ENCODE results near the gene HYAL1. TPM values are rescaled to one million over a fixed set of nuclear protein-coding genes. Genes with fewer than 3 reads are reported as not detected.

The HYAL1 gene
- total RNA-seq, 2 donors from 2014 or later, result 9.0 to 15.2 TPM

GRCh38 chr3:50341537-50341936 is 38.2 kb upstream of the HYAL1 start:
- Histone ChIP-seq H3K36me3 (no peaks in the 10 kb centered on the region), H3K4me3 (peak overlapping the region; percentile 45), H3K27ac (peak overlapping the region; percentile 97), H3K9me3 (no peaks in the 10 kb centered on the region), H3K4me1 (peaks cover 3% of the 10 kb centered on the region), H3K27me3 (no peaks in the 10 kb centered on the region), H3K9ac (ENCODE audit: low read depth in 2 of 2, low read length in 2 of 2) (peak overlapping the region in 1 of 2 donors; percentile 61)
- intact Hi-C loops (cut with DNase I), result no loop called here
- no peak for TF ChIP-seq CTCF (IDR thresholded peaks at IDR 0.05)
- DNase-seq, result peak; percentile 24

- Histone ChIP-seq H3K27me3 (no peaks in the 10 kb centered on the region), H3K4me3 (peak within 1 kb of the TSS; percentile 45), H3K27ac (peak within 1 kb of the TSS; percentile 97), H3K9ac (ENCODE audit: low read depth in 2 of 2, low read length in 2 of 2) (peak within 1 kb of the TSS; percentile 61 to 87), H3K36me3 (no peaks in the 10 kb centered on the region), H3K9me3 (no peaks in the 10 kb centered on the region), H3K4me1 (peaks cover 7% of the 10 kb centered on the region)
- intact Hi-C loops (cut with DNase I), result no loop called here
- DNase-seq, result peak; percentile 86
- TF ChIP-seq CTCF (IDR thresholded peaks at IDR 0.05), result no peak
Measured at GRCh38 chr3:50340448-50341329, 37.3 kb upstream of the HYAL1 start, which contains the start of gene RASSF1. TSS of gene RASSF1 (minus strand) at chr3:50340836. CDS start at chr3:50340805, 31 bp downstream.

- Histone ChIP-seq H3K4me3 (peak overlapping the region; percentile 45), H3K36me3 (no peaks in the 10 kb centered on the region), H3K27ac (peak overlapping the region; percentile 97), H3K4me1 (peaks cover 9% of the 10 kb centered on the region), H3K9me3 (no peaks in the 10 kb centered on the region), H3K9ac (ENCODE audit: low read depth in 2 of 2, low read length in 2 of 2) (peak overlapping the region; percentile 61 to 87), H3K27me3 (no peaks in the 10 kb centered on the region)
- TF ChIP-seq CTCF (IDR thresholded peaks at IDR 0.05), result no peak
- no peak for DNase-seq
- intact Hi-C loops (cut with DNase I), result no loop called here
Measured at GRCh38 chr3:50340147-50340447, 36.7 kb upstream of the HYAL1 start.

- Histone ChIP-seq H3K9me3 (no peaks in the 10 kb centered on the region), H3K4me3 (peak overlapping the region; percentile 45), H3K27me3 (no peaks in the 10 kb centered on the region), H3K4me1 (peaks cover 13% of the 10 kb centered on the region), H3K9ac (ENCODE audit: low read depth in 2 of 2, low read length in 2 of 2) (peak overlapping the region; percentile 61 to 87), H3K36me3 (no peaks in the 10 kb centered on the region), H3K27ac (peak overlapping the region; percentile 97)
- intact Hi-C loops (cut with DNase I), result no loop called here
- TF ChIP-seq CTCF (IDR thresholded peaks at IDR 0.05), result no peak
- peak; percentile 37 for DNase-seq
Measured at GRCh38 chr3:50339485-50340146, 36.2 kb upstream of the HYAL1 start.

GRCh38 chr3:50338965-50339364 is 35.6 kb upstream of the HYAL1 start:
- Histone ChIP-seq H3K4me3 (no peak overlapping the region), H3K9me3 (no peaks in the 10 kb centered on the region), H3K4me1 (peaks cover 13% of the 10 kb centered on the region), H3K27me3 (no peaks in the 10 kb centered on the region), H3K27ac (peak overlapping the region; percentile 97), H3K9ac (ENCODE audit: low read depth in 2 of 2, low read length in 2 of 2) (peak overlapping the region; percentile 52 to 83), H3K36me3 (no peaks in the 10 kb centered on the region)
- intact Hi-C loops (cut with DNase I), result no loop called here
- peak; percentile 21 for DNase-seq
- no peak for TF ChIP-seq CTCF (IDR thresholded peaks at IDR 0.05)
